H1 (cell line): ENCODE results near the gene CDC14B. TPM values are rescaled to one million over a fixed set of nuclear protein-coding genes. Genes with fewer than 3 reads are reported as not detected.
A peak's percentile ranks its signal among the peaks of the same experiment; 100 is the strongest.

Experiments
- CTCF ChIA-PET: fragments of 300-600 bp; sonication (Branson Sonifier 250); formaldehyde crosslinking; loops from one replicate; lab custom pipeline; 2021; ENCODE audit not compliant: partially characterized antibody; lab: Charles Lee
- POLR2A ChIA-PET: fragments of 300-600 bp; sonication (Branson Sonifier 250); formaldehyde crosslinking; loops from one replicate; lab custom pipeline; 2021; ENCODE audit warnings: inconsistent platforms; ENCODE audit not compliant: partially characterized antibody; lab: Charles Lee
- DNase-seq, 2 experiments: peaks; one replicate each; pipeline versions ENCODE4 v3.0.0 to v3.0.0-alpha.2; 2010 to 2022; ENCODE audit warnings: low spot score in 2 of 2, low read depth in 1 of 2, mixed read lengths in 1 of 2
- FAIRE-seq: peaks from 2 replicates; lab custom pipeline; 2011; peaks lifted over from hg19 to GRCh38; lab: Jason Lieb, UNC
- H2AFZ ChIP-seq: 2 replicates; pipeline ENCODE4 v1.8.1; 2012; ENCODE audit warnings: low read length, inconsistent platforms
- H2AK5ac ChIP-seq: 2 replicates; pipeline ENCODE4 v1.6.1; 2013; ENCODE audit warnings: low read depth, low read length
- H2BK120ac ChIP-seq: replicated peaks from 2 replicates; pipeline ENCODE3; 2013; ENCODE audit warnings: low read depth, low read length, inconsistent platforms
- H2BK12ac ChIP-seq: 2 replicates; pipeline ENCODE4 v1.6.1; 2013; ENCODE audit warnings: low read depth, low read length
- H2BK15ac ChIP-seq: 2 replicates; pipeline ENCODE4 v1.6.1; 2013; ENCODE audit warnings: low read length
- H2BK20ac ChIP-seq: 2 replicates; pipeline ENCODE4 v1.6.1; 2013; ENCODE audit warnings: low read length
- H2BK5ac ChIP-seq: 2 replicates; pipeline ENCODE4 v1.6.1; 2013; ENCODE audit warnings: low read depth, low read length
- H3K14ac ChIP-seq: 2 replicates; pipeline ENCODE4 v1.6.1; 2013; ENCODE audit warnings: inconsistent platforms; ENCODE audit not compliant: insufficient read length
- H3K18ac ChIP-seq: 2 replicates; pipeline ENCODE4 v1.6.1; 2013; ENCODE audit warnings: low read length; ENCODE audit errors: extremely low read depth
- H3K23ac ChIP-seq: 2 replicates; pipeline ENCODE4 v1.6.1; 2013; ENCODE audit warnings: inconsistent platforms; ENCODE audit not compliant: insufficient read length
- H3K23me2 ChIP-seq: 2 replicates; pipeline ENCODE4 v1.6.1; 2013; ENCODE audit warnings: low read depth, low read length
- H3K27ac ChIP-seq: 2 replicates; pipeline ENCODE4 v1.6.1; 2011; ENCODE audit warnings: low read depth, low read length, inconsistent platforms
- H3K27me3 ChIP-seq, 4 experiments: replicated peaks in 1 of 4; 1 replicate in 1 of 4; 2 replicates in 3 of 4; pipeline versions ENCODE4 v1.6.1 to v1.8.1; 2011 to 2013; ENCODE audit warnings: low read length in 3 of 4, mild to moderate bottlenecking in 3 of 4, inconsistent platforms in 2 of 4, mixed read lengths in 2 of 4, moderate library complexity in 1 of 4; ENCODE audit not compliant: control insufficient read depth in 3 of 4, insufficient read depth in 3 of 4; ENCODE audit errors: extremely low read depth in 1 of 4
- H3K36me3 ChIP-seq, 4 experiments: 2 replicates each; pipeline versions ENCODE4 v1.6.1 to v1.8.1; 2011 to 2013; ENCODE audit warnings: mild to moderate bottlenecking in 4 of 4, low read length in 3 of 4, moderate library complexity in 2 of 4, control low read depth in 1 of 4, inconsistent platforms in 1 of 4; ENCODE audit not compliant: insufficient read depth in 4 of 4, control insufficient read depth in 2 of 4
- H3K4ac ChIP-seq: replicated peaks from 2 replicates; pipeline ENCODE3; 2013; ENCODE audit warnings: low read length, low read depth, mixed read lengths, inconsistent platforms; ENCODE audit not compliant: insufficient read length
- H3K4me1 ChIP-seq, 4 experiments: replicated peaks in 1 of 4; 1 replicate in 1 of 4; 2 replicates in 3 of 4; pipeline versions ENCODE4 v1.6.1 to v1.8.1; 2011 to 2013; ENCODE audit warnings: low read length in 3 of 4, inconsistent platforms in 2 of 4, mixed read lengths in 1 of 4; ENCODE audit not compliant: insufficient read depth in 4 of 4, control insufficient read depth in 3 of 4
- H3K4me2 ChIP-seq, 2 experiments: 2 replicates each; pipeline versions ENCODE4 v1.6.1 to v1.8.1; 2011 to 2013; ENCODE audit warnings: low read depth in 2 of 2, low read length in 2 of 2, control low read depth in 1 of 2, inconsistent platforms in 1 of 2, mild to moderate bottlenecking in 1 of 2; ENCODE audit not compliant: insufficient read depth in 1 of 2
- H3K4me3 ChIP-seq, 4 experiments: fragments of 200-600, 300-600 bp in 1 of 4; sonication (generic), shearing (Covaris generic), sonication (Bioruptor Twin) in 1 of 4; 2 replicates each; pipeline versions ENCODE4 v1.5.1 to v1.8.1; 2011 to 2016; ENCODE audit warnings: low read length in 4 of 4, low read depth in 3 of 4, control low read depth in 2 of 4, inconsistent platforms in 2 of 4, mild to moderate bottlenecking in 2 of 4, mixed read lengths in 1 of 4, moderate library complexity in 1 of 4; ENCODE audit not compliant: insufficient read depth in 2 of 4; ENCODE audit errors: extremely low read depth in 1 of 4
- H3K56ac ChIP-seq: replicated peaks from 2 replicates; pipeline ENCODE3; 2013; ENCODE audit warnings: low read depth, mild to moderate bottlenecking, mixed read lengths, low read length, inconsistent platforms; ENCODE audit not compliant: insufficient read length
- H3K79me1 ChIP-seq: 2 replicates; pipeline ENCODE4 v1.6.1; 2013; ENCODE audit warnings: low read depth, low read length, control low read depth
- H3K79me2 ChIP-seq, 2 experiments: 2 replicates each; pipeline versions ENCODE4 v1.6.1 to v1.8.1; 2012 to 2013; ENCODE audit warnings: low read length in 2 of 2, mild to moderate bottlenecking in 2 of 2, inconsistent platforms in 1 of 2; ENCODE audit not compliant: insufficient read depth in 2 of 2, control insufficient read depth in 1 of 2
- H3K9ac ChIP-seq, 4 experiments: replicated peaks in 1 of 4; 1 replicate in 1 of 4; 2 replicates in 3 of 4; pipeline versions ENCODE4 v1.6.1 to v1.8.1; 2011 to 2013; ENCODE audit warnings: low read depth in 3 of 4, low read length in 3 of 4, control low read depth in 2 of 4, mild to moderate bottlenecking in 2 of 4, moderate library complexity in 2 of 4, inconsistent platforms in 1 of 4; ENCODE audit errors: extremely low read depth in 1 of 4
- H3K9me3 ChIP-seq, 2 experiments: 2 replicates each; pipeline versions ENCODE4 v1.6.1 to v1.8.1; 2012 to 2013; ENCODE audit warnings: mild to moderate bottlenecking in 2 of 2, moderate library complexity in 2 of 2, control low read depth in 1 of 2, inconsistent platforms in 1 of 2, low read depth in 1 of 2, low read length in 1 of 2, mixed read lengths in 1 of 2; ENCODE audit not compliant: insufficient read depth in 2 of 2
- H4K20me1 ChIP-seq, 2 experiments: replicated peaks in 1 of 2; 2 replicates each; pipeline versions ENCODE3 to v1.8.1; 2011 to 2013; ENCODE audit warnings: inconsistent platforms in 2 of 2, low read length in 2 of 2, mild to moderate bottlenecking in 1 of 2; ENCODE audit not compliant: insufficient read depth in 2 of 2, control insufficient read depth in 1 of 2
- H4K5ac ChIP-seq: 2 replicates; pipeline ENCODE4 v1.6.1; 2013; ENCODE audit warnings: low read length, low read depth, mixed read lengths, inconsistent platforms; ENCODE audit not compliant: insufficient read length
- H4K8ac ChIP-seq: 2 replicates; pipeline ENCODE4 v1.8.0; 2013; ENCODE audit warnings: mild to moderate bottlenecking, moderate library complexity, low read length, inconsistent platforms; ENCODE audit not compliant: insufficient read depth; ENCODE audit errors: extremely low read depth
- H4K91ac ChIP-seq: replicated peaks from 2 replicates; pipeline ENCODE3; 2013; ENCODE audit warnings: low read length, mixed read lengths, inconsistent platforms; ENCODE audit not compliant: insufficient read length
- MAFK ChIP-seq: IDR thresholded peaks from 2 replicates; pipeline ENCODE4 v1.6.1; 2012; ENCODE audit warnings: low read depth, mild to moderate bottlenecking, improper control_type of control experiment, low read length
- NRF1 ChIP-seq: IDR thresholded peaks from 2 replicates; pipeline ENCODE4 v1.6.1; 2011; ENCODE audit warnings: mild to moderate bottlenecking, low read depth, low read length, improper control_type of control experiment
- WGBS, 2 experiments: shearing (Covaris generic) in 1 of 2; methylation state at CpG; one replicate each; pipeline versions ENCODE4 v1.1.6 to v1.1.7; 2013 to 2015; ENCODE audit warnings: low lambda C conversion rate in 2 of 2, mixed read lengths in 2 of 2, inconsistent platforms in 1 of 2, low coverage in 1 of 2, missing lambda C conversion rate in 1 of 2; ENCODE audit not compliant: insufficient replicate concordance in 2 of 2, insufficient coverage in 1 of 2, insufficient read length in 1 of 2; ENCODE audit errors: extremely low coverage in 1 of 2, missing lambda C conversion rate in 1 of 2; 5-methylcytosine and 5-hydroxymethylcytosine counted together
- polyA plus RNA-seq, 7 experiments: library from polyadenylated mRNA; depleted of rRNA in 3 of 7; stranded (reverse) in 5 of 7; unstranded in 2 of 7; fragments of >200 nt in 5 of 7; fragments of 200-250 nt in 2 of 7; gene quantifications; 1 replicate in 5 of 7; 2 replicates in 1 of 7; 4 replicates in 1 of 7; pipeline versions ENCODE4 v1.2.1 to v1.2.3, GENCODE V29; 2011 to 2013; ENCODE audit warnings: missing spikeins in 2 of 7, mixed read lengths in 2 of 7
- total RNA-seq: library from RNA; stranded (reverse); fragmentation: NEBNext Ultra II Directional; extraction: Animal tissue kit (Norgen Biotek cat#: 25700); gene quantifications from 2 replicates; pipeline ENCODE4 v1.2.1, GENCODE V29; 2021

The CDC14B gene
- total and polyA plus RNA-seq, 2 of the 8 experiments (the other 6 are each of a cell fraction or from before 2014, with no cell fraction given), result 17.2 to 44.6 TPM

DNA sequence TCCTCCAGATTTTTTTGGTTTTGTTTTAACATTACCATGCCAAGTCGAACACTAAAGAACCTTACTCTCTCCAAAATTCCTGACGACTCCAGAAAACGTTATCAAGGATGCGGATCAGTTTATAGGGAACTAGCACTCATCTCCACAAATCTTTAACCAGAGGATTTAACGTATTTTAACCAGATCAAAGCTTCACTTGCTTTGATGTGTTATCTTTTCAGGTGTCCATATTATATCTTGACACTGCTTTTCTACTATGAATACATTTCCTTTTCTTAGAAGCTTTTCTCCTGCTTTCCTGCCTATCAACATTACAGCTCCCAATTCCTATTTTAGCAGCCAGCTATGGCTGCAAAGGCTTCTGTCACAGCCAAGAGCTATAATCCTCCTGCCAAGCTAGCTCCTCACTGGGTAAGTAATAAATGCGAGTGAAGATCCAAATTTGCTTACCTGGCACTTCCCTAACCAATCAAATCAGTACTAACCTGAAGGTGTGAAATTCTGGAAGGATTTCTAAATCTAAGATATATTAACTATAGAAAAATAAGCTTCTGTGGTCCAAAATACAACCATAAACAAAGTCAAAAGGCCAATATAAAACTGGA, 60.2 kb downstream of the CDC14B start:
- Histone ChIP-seq H3K27me3 (no peaks in the 10 kb centered on the region), H3K9ac (no peak overlapping the region), H4K5ac (no peak overlapping the region), H3K4me2 (no peak overlapping the region), H3K27ac (no peak overlapping the region), H4K20me1 (peaks cover 2 to 7% of the 10 kb centered on the region in 2 experiments), H3K23me2 (no peaks in the 10 kb centered on the region), H3K4ac (no peak overlapping the region), H2BK20ac (no peak overlapping the region), H2BK15ac (no peak overlapping the region), H2AFZ (no peak overlapping the region), H2BK5ac (no peak overlapping the region), H3K18ac (no peak overlapping the region), H2BK120ac (no peak overlapping the region), H3K9me3 (no peaks in the 10 kb centered on the region), H4K91ac (no peak overlapping the region), H3K4me1 (peaks cover 2 to 8% (median 4%) of the 10 kb centered on the region in 4 experiments; a peak in 4 of 7 replicates), H3K14ac (no peak overlapping the region), H2BK12ac (no peak overlapping the region), H3K79me1 (peaks cover 3% of the 10 kb centered on the region; the same call in 1 of the 2 replicates), H2AK5ac (no peak overlapping the region), H4K8ac (no peak overlapping the region), H3K36me3 (peaks cover 0 to 3% (median 0%) of the 10 kb centered on the region in 4 experiments; a peak in 1 of 8 replicates), H3K23ac (no peak overlapping the region), H3K4me3 (no peak overlapping the region), H3K56ac (no peak overlapping the region), H3K79me2 (peaks cover 0 to under 1% of the 10 kb centered on the region in 2 experiments; a peak in 1 of 4 replicates)
- ChIA-PET POLR2A (no interaction called here), CTCF (no interaction called here)
- WGBS, 2 experiments, result 84% methylated on average over 6 of the region's 6 CpGs; no CpG with 5 or more reads in 1 of the 2 experiments
- no peak for DNase-seq
- 0 out of 2 replicates have a peak, but pooled peaks have one; percentile 50 for TF ChIP-seq MAFK
- TF ChIP-seq NRF1, result no peak
- FAIRE-seq, result no peak
